Measurements from ENCODE around the gene GPRC5C.

DNA sequence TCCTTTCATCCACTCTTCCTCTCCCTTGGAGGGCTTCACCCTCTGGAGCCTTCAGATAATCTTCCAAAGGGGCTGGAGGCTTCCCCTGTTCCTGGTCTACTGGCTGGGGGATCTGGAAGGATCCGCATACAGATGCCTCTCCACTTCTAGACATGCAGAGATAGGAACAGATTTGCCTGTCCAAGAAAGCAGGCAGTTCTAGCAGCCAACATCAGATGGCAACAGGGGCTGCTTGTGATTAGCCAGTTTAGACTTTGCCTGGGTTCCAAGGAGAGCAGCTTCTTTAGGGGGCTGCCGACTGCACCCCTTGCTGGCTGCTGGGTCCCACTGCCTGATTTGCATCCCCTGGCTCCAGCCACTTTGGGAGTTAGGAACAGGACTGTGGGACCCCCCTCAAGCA, 28.4 kb downstream of the GPRC5C start:
- no peak for TF ChIP-seq CTCF (IDR thresholded peaks at IDR 0.05; ENCODE audit: extremely low read depth in 1 of 2, insufficient read depth in 1 of 2, low read depth in 1 of 2, low read length in 2 of 2)
- no peak for TF ChIP-seq POLR2AphosphoS5 (IDR thresholded peaks at IDR 0.05; ENCODE audit: insufficient read depth, low read depth, low read length)
- no peak for TF ChIP-seq MYC (IDR thresholded peaks at IDR 0.05; ENCODE audit: low read depth, low read length)
- TF ChIP-seq JUN (IDR thresholded peaks at IDR 0.05; ENCODE audit: borderline replicate concordance, insufficient read depth, insufficient read length, low read depth), result no peak
- no peak for TF ChIP-seq EZH2 (IDR thresholded peaks at IDR 0.05; ENCODE audit: borderline replicate concordance, low read depth, low read length, severe bottlenecking)
